Ovary (tissue), 3 donors: ENCODE results near the gene ERAL1.

Source experiments
- POLR2A ChIP-seq: fragments of 450-650 bp; IDR thresholded peaks from one replicate; pipeline ENCODE4 v1.6.1; 2017; ENCODE audit warnings: antibody characterized with exemption, mild to moderate bottlenecking, moderate library complexity
- TF ChIP-seq, protein P1 (sequence below), 3 donors: fragments of 450-650 bp in 2 of 3; fragments of 200-600 bp in 1 of 3; IDR thresholded peaks; one replicate each; pipeline versions ENCODE4 v1.5.1 to v1.8.0; 2016 to 2022; ENCODE audit warnings: antibody characterized with exemption in 3 of 3, mild to moderate bottlenecking in 1 of 3
- donor health status: DM: no; HTN: no; CAD: no.

GRCh38 chr17:28843816-28844148 is 11.0 kb upstream of the ERAL1 start:
- TF ChIP-seq, protein P1, sequence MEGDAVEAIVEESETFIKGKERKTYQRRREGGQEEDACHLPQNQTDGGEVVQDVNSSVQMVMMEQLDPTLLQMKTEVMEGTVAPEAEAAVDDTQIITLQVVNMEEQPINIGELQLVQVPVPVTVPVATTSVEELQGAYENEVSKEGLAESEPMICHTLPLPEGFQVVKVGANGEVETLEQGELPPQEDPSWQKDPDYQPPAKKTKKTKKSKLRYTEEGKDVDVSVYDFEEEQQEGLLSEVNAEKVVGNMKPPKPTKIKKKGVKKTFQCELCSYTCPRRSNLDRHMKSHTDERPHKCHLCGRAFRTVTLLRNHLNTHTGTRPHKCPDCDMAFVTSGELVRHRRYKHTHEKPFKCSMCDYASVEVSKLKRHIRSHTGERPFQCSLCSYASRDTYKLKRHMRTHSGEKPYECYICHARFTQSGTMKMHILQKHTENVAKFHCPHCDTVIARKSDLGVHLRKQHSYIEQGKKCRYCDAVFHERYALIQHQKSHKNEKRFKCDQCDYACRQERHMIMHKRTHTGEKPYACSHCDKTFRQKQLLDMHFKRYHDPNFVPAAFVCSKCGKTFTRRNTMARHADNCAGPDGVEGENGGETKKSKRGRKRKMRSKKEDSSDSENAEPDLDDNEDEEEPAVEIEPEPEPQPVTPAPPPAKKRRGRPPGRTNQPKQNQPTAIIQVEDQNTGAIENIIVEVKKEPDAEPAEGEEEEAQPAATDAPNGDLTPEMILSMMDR (IDR thresholded peaks at IDR 0.05), result no peak
- no peak for TF ChIP-seq POLR2A
